BLaER1 (cell line): Measurements from ENCODE around the gene MROH2A.

Source experiments
- H3K27ac ChIP-seq: shearing (Covaris generic); formaldehyde crosslinking; 2 replicates; pipeline ENCODE4 v1.8.1; 2022
- H3K27me3 ChIP-seq: shearing (Covaris generic); formaldehyde crosslinking; 2 replicates; pipeline ENCODE4 v1.8.1; 2022
- H3K36me3 ChIP-seq: shearing (Covaris generic); formaldehyde crosslinking; 2 replicates; pipeline ENCODE4 v1.8.1; 2022
- H3K4me1 ChIP-seq: shearing (Covaris generic); formaldehyde crosslinking; 2 replicates; pipeline ENCODE4 v1.8.1; 2022
- H3K4me2 ChIP-seq: shearing (Covaris generic); formaldehyde crosslinking; 2 replicates; pipeline ENCODE4 v1.8.1; 2022
- H3K4me3 ChIP-seq: shearing (Covaris generic); formaldehyde crosslinking; 2 replicates; pipeline ENCODE4 v1.8.1; 2022
- H3K9ac ChIP-seq: shearing (Covaris generic); formaldehyde crosslinking; 2 replicates; pipeline ENCODE4 v1.8.1; 2022
- H3K9me3 ChIP-seq: shearing (Covaris generic); formaldehyde crosslinking; 2 replicates; pipeline ENCODE4 v1.8.1; 2022
- H4K20me1 ChIP-seq: shearing (Covaris generic); formaldehyde crosslinking; 2 replicates; pipeline ENCODE4 v1.8.1; 2022
- Cebpa-rat ChIP-seq: shearing (Covaris generic); IDR thresholded peaks from 2 replicates; pipeline ENCODE4 v1.8.1; 2022

Gene MROH2A

GRCh38 chr2:233830111-233830802, 52.1 kb downstream of the MROH2A start:
- peak overlapping the region; percentile 27; the same call in 1 of the 2 replicates for H3K4me3 ChIP-seq
- H3K4me1 ChIP-seq = peaks cover 71% of the 10 kb centered on the region
- peaks cover 6% of the 10 kb centered on the region; the same call in 1 of the 2 replicates for H4K20me1 ChIP-seq
- no peak for TF ChIP-seq Cebpa-rat
- no peaks in the 10 kb centered on the region for H3K27me3 ChIP-seq
- peak overlapping the region; percentile 91 for H3K4me2 ChIP-seq
- peak overlapping the region; percentile 52; the same call in 1 of the 2 replicates for H3K9ac ChIP-seq
- H3K27ac ChIP-seq = peak overlapping the region; percentile 81
- peaks cover 13% of the 10 kb centered on the region for H3K36me3 ChIP-seq
- H3K9me3 ChIP-seq = no peaks in the 10 kb centered on the region

- peak overlapping the region; percentile 81 for H3K27ac ChIP-seq
- H3K4me1 ChIP-seq = peaks cover 71% of the 10 kb centered on the region
- TF ChIP-seq Cebpa-rat = no peak
- H3K9me3 ChIP-seq = no peaks in the 10 kb centered on the region
- peak overlapping the region; percentile 91 for H3K4me2 ChIP-seq
- H3K4me3 ChIP-seq = peak overlapping the region; percentile 27; the same call in 1 of the 2 replicates
- H3K9ac ChIP-seq = peak overlapping the region; percentile 52
- H4K20me1 ChIP-seq = peaks cover 15% of the 10 kb centered on the region
- H3K27me3 ChIP-seq = no peaks in the 10 kb centered on the region
- peaks cover 22% of the 10 kb centered on the region for H3K36me3 ChIP-seq
Observed at GRCh38 chr2:233831011-233831721, 53.0 kb downstream of the MROH2A start.

- H4K20me1 ChIP-seq = peaks cover 22% of the 10 kb centered on the region
- H3K27me3 ChIP-seq = no peaks in the 10 kb centered on the region
Observed at GRCh38 chr2:233831861-233832260, 53.7 kb downstream of the MROH2A start.

GRCh38 chr2:233832414-233832813, 54.3 kb downstream of the MROH2A start:
- H3K4me1 ChIP-seq = peaks cover 71% of the 10 kb centered on the region
- H3K27me3 ChIP-seq = no peaks in the 10 kb centered on the region
- H3K27ac ChIP-seq = peak overlapping the region; percentile 31; the same call in 1 of the 2 replicates
- no peak for TF ChIP-seq Cebpa-rat
- no peak overlapping the region for H3K4me3 ChIP-seq
- no peaks in the 10 kb centered on the region for H3K9me3 ChIP-seq
- H4K20me1 ChIP-seq = peaks cover 28% of the 10 kb centered on the region
- peaks cover 35% of the 10 kb centered on the region for H3K36me3 ChIP-seq
- peak overlapping the region; percentile 91 for H3K4me2 ChIP-seq
- no peak overlapping the region for H3K9ac ChIP-seq

More at GRCh38 chr2:233831861-233832260, 53.7 kb downstream of the MROH2A start:
- Histone ChIP-seq H3K36me3 (peaks cover 29% of the 10 kb centered on the region), H3K4me2 (peak overlapping the region; percentile 91), H3K4me1 (peaks cover 71% of the 10 kb centered on the region), H3K9ac (peak overlapping the region; percentile 52; the same call in 1 of the 2 replicates), H3K27ac (peak overlapping the region; percentile 31; the same call in 1 of the 2 replicates), H3K4me3 (no peak overlapping the region), H3K9me3 (no peaks in the 10 kb centered on the region)
- TF ChIP-seq Cebpa-rat = no peak

- Histone ChIP-seq H3K4me1 (peaks cover 75% of the 10 kb centered on the region), H3K9ac (no peak overlapping the region), H3K27ac (peak overlapping the region; percentile 31), H3K36me3 (peaks cover 40% of the 10 kb centered on the region), H3K9me3 (no peaks in the 10 kb centered on the region), H4K20me1 (peaks cover 33% of the 10 kb centered on the region), H3K4me3 (no peak overlapping the region), H3K27me3 (no peaks in the 10 kb centered on the region), H3K4me2 (peak overlapping the region; percentile 91)
- TF ChIP-seq Cebpa-rat = no peak
Observed at GRCh38 chr2:233832869-233833311, 54.8 kb downstream of the MROH2A start.

GRCh38 chr2:233833345-233833744, 55.2 kb downstream of the MROH2A start:
- H3K4me2 ChIP-seq = peak overlapping the region; percentile 91

GRCh38 chr2:233835230-233836186, 57.4 kb downstream of the MROH2A start:
- H3K4me3 ChIP-seq = no peak overlapping the region

More at GRCh38 chr2:233833345-233833744, 55.2 kb downstream of the MROH2A start:
- H3K4me3 ChIP-seq = no peak overlapping the region
- no peak overlapping the region for H3K9ac ChIP-seq
- TF ChIP-seq Cebpa-rat = no peak
- H3K27ac ChIP-seq = peak overlapping the region; percentile 31
- no peaks in the 10 kb centered on the region for H3K9me3 ChIP-seq
- H3K4me1 ChIP-seq = peaks cover 75% of the 10 kb centered on the region
- peaks cover 44% of the 10 kb centered on the region for H3K36me3 ChIP-seq
- peaks cover 37% of the 10 kb centered on the region for H4K20me1 ChIP-seq
- no peaks in the 10 kb centered on the region for H3K27me3 ChIP-seq

GRCh38 chr2:233836359-233836758, 58.2 kb downstream of the MROH2A start:
- Histone ChIP-seq H3K4me1 (peaks cover 73% of the 10 kb centered on the region), H3K9ac (no peak overlapping the region), H4K20me1 (peaks cover 67% of the 10 kb centered on the region), H3K9me3 (no peaks in the 10 kb centered on the region), H3K27ac (no peak overlapping the region), H3K27me3 (no peaks in the 10 kb centered on the region), H3K36me3 (peaks cover 74% of the 10 kb centered on the region), H3K4me2 (no peak overlapping the region), H3K4me3 (no peak overlapping the region)
- no peak for TF ChIP-seq Cebpa-rat

More at GRCh38 chr2:233835230-233836186, 57.4 kb downstream of the MROH2A start:
- Histone ChIP-seq H3K4me2 (no peak overlapping the region), H3K27ac (no peak overlapping the region), H3K9me3 (no peaks in the 10 kb centered on the region), H4K20me1 (peaks cover 59% of the 10 kb centered on the region), H3K36me3 (peaks cover 66% of the 10 kb centered on the region), H3K4me1 (peaks cover 75% of the 10 kb centered on the region), H3K9ac (0 out of 2 replicates have a peak overlapping the region, but pooled peaks have one; percentile 9), H3K27me3 (no peaks in the 10 kb centered on the region)
- TF ChIP-seq Cebpa-rat = no peak

GRCh38 chr2:233837694-233838229, 59.6 kb downstream of the MROH2A start:
- no peak overlapping the region for H3K4me3 ChIP-seq
- peak overlapping the region; percentile 53; the same call in 1 of the 2 replicates for H3K4me2 ChIP-seq
- H3K36me3 ChIP-seq = peaks cover 88% of the 10 kb centered on the region
- H3K9me3 ChIP-seq = no peaks in the 10 kb centered on the region
- peaks cover 59% of the 10 kb centered on the region for H3K4me1 ChIP-seq
- no peak for TF ChIP-seq Cebpa-rat
- H4K20me1 ChIP-seq = peaks cover 81% of the 10 kb centered on the region
- no peak overlapping the region; the same call in 1 of the 2 replicates for H3K9ac ChIP-seq
- no peaks in the 10 kb centered on the region for H3K27me3 ChIP-seq
- H3K27ac ChIP-seq = peak overlapping the region; percentile 45; the same call in 1 of the 2 replicates
